ENCODE data around the gene SPATA24.
"Not testable (repeated sequence)": the region's sequence is repeated elsewhere in the genome, so short reads cannot be mapped to it uniquely, and the experiment has no call there.

Gene SPATA24

GRCh38 chr5:139415869-139416268 is 12.0 kb upstream of the SPATA24 start:
- no peak for DNase-seq

GRCh38 chr5:139415221-139415861 is 11.5 kb upstream of the SPATA24 start:
- peak in 1 of 2 experiments; percentile 88 for DNase-seq

GRCh38 chr5:139414581-139415130 is 10.8 kb upstream of the SPATA24 start:
- no peak for DNase-seq

DNA sequence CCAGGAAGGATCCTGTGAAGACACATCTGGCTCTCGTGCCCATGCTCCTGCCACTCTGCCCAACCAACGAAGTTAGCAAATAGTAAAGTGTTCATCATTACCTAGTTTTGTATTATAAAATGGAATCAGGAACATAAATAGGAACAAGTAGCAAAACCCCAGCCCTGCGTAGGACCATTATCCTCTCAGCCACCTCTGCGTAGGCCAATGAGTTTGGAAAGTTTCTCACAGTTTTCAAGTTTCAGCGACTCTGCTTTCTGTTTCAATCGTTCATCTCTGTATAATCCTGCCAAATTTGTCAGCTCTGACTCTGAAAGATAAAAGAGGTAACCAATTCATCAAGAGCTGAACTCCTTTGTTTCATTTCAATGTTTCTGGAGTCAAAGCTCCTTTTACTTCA is 10.1 kb upstream of the SPATA24 start:
- DNase-seq: no peak

- DNase-seq: peak in 1 of 2 experiments; percentile 20
Measured at GRCh38 chr5:139413153-139413552, 9.3 kb upstream of the SPATA24 start.

DNA sequence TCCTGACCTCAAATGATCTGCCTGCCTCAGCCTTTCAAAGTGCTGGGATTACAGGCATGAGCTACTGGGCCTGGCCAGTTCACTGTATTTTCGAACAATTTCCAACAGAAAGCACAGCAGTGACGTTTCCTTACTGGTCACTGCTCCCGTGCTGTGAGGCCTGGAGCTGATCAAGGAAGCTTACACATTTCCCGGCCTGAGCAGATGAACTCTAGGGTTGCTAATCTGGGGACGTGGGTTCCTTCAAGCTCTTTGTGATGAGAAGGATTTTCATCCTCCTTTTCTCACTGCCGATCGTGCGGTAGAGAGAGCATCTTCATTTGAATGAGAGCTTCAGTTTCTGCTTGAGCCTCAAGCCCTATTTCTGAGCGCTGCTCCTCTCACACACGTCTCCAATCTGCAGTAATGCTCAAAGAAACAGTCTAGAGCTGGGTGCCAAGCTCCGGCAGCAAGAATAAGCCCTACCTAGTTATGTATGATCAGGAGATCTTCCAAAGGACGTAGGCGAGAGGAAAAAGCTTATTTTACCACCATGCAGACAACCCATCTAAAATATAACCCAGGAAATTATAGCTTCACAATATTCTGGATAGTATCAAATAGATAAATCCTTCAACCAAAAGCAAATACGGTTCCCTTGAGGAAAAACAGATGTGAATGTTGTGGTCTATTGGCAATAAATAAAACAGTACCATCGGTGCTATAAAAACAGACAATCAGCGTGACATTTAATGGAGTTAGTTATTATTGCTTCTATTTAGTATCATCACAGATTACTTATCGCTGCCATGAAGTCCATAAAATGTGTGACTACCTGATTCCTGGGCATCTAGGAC is 7.3 kb upstream of the SPATA24 start:
- DNase-seq: no peak

DNA sequence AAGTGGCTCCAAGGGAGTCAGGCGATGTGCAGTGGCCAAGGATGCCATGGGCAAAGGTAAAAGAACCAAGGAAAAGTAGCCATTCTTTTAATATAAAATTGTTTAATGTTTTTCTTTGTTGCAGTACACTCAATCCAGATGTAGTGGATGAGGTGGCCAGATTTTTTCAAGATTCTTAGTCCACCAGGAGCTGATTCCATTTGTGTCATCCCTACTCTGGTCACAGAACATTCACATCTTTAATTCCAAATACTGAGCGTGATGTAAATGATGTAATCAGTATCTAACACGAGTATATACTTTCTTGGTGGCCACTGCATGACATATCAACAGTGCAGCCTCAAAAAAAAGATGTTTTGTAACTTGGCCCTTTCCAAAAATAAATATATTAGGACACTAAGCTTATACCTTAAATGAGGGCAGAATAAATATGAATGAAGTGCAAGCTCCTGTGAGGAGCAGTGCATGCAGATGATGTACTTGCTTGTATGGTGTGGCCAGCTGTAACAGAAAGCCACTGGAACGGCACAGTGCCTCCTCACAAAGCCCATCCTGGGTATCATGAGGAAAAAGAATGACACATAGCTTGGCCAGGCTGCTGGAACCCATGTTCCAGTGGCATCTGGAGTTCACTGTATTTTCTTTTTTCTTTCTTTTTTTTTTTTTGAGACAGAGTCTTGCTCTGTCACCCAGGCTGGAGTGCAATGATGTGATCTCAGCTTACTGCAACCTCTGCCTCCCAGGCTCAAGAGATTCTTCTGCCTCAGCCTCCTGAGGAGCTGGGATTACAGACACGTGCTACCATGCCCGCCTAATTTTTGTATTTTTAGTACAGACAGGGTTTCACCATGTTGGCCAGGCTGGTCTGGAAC is 6.5 kb upstream of the SPATA24 start:
- DNase-seq: no peak

DNA sequence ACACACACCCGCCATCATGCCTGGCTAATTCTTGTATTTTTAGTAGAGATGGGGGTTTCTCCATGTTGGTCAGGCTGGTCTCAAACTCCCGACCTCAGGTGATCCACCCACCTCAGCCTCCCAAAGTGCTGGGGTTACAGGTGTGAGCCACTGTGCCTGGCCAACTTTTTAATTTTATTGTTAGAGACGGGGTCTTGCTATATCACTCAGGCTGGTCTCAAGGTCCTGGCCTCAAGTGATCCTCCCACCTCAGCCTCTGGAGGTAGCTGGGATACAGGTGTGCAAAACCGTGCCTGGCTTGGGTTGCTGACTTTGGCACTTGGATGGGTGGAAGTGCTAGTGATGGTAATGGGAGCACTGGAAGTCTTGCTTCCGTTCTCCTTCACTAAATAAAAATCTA is 5.2 kb upstream of the SPATA24 start:
- not testable (repeated sequence) for DNase-seq

DNA sequence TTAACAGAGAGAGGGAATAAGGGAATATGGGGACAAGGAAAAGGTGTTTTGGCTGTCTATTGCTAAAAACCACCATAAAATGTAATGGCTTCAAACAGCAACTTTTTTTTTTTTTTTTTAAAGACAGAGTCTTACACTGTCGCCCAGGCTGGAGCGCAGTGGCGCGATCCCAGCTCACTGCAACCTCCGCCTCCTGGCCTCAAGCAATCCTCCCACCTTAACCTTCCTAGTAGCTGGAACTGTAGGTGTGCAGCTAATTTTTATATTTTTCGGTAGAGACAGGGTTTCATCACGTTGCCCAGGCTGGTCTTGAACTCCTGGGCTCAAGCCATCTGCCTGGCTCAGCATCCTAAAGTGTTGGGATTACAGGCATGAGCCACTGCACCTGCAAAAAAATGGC is 4.3 kb upstream of the SPATA24 start:
- DNase-seq: no peak

DNA sequence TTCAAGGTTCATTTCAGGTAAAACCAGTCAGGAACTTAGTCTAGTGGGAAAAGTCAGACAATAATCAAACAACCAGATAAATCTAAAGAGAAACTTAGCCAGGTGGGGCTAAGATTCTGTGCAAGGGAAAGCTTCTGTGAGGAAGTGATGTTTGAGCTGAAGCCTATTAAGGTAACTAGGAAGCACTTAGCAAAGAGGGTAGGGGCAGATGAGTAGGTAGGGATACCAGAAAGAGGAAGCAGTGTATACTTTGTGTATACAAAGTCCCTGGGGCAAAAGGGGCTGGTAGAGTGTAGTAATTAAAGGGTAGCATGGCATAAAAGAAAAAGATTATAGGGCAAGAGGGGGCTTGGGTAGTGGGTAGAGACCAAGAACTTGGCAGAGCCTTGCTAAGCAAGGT is 3.6 kb upstream of the SPATA24 start:
- DNase-seq: no peak

DNA sequence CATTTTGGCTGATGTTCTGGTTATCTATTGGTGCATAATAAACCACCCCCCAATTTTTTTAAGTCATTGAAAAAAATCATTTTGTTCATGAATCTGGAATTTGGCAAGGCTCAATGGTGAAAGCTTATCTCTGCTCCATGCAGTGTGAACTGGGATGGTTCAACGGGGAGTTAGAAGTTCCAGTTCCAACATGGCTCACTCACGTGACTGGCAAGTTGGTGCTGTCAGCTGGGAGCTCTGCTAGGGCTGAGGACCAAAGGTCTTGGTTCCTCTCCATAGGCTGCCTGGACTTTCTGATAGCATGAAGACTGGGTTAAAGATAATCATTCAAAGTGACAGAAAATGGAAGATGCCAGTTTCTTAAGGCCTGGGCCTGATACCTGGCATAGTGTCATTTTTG is 3.1 kb upstream of the SPATA24 start:
- no peak for DNase-seq

DNA sequence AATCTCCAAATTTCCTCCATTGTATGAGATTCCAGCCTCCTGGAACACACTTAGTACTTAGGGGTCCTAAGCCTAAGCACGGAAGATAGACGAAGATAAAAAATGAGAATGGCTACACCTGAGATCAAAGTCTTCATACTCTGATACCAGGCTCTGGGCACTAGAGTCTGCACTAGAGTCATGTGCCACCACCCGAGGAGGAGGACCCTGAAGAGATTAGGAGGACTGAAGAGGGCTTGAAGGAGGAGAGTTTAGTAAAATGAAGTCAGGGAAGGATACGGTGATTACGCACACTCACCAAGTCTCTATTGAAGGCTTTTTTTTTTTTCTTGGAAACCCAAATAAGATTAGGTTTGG is 573 bp upstream of the SPATA24 start:
- no peak for DNase-seq

DNA sequence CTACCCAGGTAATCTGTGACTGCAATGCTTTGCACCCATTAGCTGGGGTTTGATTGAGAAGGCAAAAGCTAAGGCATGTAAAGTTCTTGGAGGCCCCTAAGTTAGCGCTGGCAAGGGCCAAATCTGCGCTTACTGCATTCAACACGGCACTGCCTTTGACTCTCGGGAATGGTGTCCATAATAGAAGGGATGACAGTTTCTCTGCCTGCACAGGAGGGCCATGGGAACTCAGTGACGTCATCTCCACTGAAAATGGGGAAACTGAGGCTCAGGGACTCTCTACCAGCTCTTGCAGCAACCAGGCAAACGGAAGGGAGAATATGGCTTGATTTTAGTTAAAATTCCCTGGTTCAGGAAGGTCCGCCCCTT is 487 bp downstream of the SPATA24 start:
- DNase-seq: no peak

DNA sequence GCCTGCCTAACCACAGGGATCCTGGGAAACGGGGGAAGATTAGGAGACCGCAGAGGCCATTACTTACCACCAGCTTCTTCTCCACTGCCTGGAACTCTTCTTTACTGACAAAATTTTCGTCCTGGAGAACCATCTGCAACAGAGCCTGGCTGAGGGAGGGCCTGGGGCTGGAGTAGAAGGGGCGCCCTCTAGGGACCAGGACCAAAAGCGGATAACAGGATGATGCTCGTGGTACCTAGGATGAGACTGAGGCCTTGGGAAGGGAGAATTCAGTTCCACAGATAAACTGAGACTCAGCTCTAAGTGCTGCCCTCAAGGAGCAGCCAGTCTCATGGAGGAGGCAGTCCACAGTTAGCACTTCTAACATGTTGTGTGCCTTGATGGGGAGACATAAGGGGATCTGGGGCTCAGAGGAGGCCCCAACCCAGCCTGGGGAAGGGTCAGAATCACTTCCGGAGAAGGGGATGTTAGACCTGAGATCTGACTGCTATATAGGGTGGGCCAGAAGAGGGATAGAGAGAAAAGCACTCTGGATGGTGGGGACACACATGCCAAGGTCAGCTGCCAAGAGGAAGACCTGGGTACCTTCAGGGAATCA is 1.2 kb downstream of the SPATA24 start:
- peak in 1 of 2 experiments; percentile 49 for DNase-seq

- DNase-seq: no peak
Measured at GRCh38 chr5:139401546-139401945, 2.3 kb downstream of the SPATA24 start.

GRCh38 chr5:139399501-139400121 is 4.3 kb downstream of the SPATA24 start:
- no peak for DNase-seq

DNA sequence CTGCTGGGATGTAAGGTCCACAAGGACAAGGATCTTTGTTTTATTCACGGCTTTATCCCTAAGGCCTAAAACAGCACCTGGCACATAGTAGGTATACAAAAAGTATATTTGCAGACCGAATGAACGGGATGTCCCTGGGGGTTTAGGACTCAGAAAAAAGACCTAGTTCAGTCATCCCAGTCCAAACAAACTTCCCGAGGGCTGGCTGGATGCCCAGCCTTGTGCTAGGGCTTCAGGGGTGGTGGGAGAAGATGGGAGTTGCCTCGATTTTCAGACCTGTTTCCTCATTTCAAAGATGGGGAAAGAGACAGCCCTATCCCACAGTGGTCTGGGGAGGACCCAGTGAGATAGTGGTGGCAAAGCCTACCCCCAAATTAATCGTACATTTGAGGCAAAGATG is 6.0 kb downstream of the SPATA24 start:
- peak in 1 of 2 experiments; percentile 47 for DNase-seq

- DNase-seq: no peak
Measured at GRCh38 chr5:139396691-139397090, 7.2 kb downstream of the SPATA24 start.

DNA sequence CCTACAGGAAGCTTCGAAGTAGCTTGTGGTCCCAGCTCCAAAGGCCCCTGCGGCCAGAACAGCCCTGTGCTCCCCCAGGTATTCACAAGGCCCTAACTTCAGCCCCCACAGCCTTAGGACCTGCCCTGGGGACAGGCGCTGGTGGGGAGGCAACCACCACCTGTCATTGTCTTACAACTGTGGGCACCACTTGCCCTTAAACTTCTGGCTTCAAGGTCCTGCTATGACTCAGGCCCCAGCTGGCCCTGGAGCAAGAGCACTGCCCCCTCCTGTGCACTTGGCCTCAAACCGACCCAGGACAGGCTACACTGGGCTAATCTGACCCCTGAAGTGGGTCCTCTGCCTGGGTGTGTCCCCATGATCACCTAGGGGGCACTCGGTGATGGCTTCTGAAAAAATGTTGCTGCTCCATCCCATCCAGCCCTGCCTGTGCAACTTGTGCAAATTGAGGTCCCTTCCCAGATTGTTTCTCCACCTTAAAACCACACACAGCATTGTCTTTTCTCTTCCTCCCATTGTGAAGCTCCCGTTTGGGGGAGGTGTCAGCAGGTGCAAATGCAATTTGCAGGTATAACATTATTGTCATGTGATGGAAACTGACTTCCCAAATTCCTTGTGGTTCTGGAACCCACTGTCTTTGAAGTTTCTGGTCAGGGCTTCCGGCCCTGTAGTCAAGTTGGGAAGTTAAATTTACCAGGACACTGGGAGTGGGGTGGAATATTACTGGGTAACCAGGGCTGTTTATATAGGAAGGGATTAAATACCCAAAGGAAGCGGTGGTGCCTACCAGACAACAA is 7.8 kb downstream of the SPATA24 start:
- no peak for DNase-seq

- DNase-seq: no peak
Measured at GRCh38 chr5:139394654-139395566, 9.0 kb downstream of the SPATA24 start, which contains the start of gene PROB1. TSS of gene PROB1 (minus strand) at chr5:139395104. CDS start at chr5:139395081, 23 bp downstream.
